ENCODE results near the gene POLR2E. TPM values are rescaled to one million over a fixed set of nuclear protein-coding genes. Genes with fewer than 3 reads are reported as not detected.

Gene POLR2E
- polyA plus RNA-seq, 1 of the 3 experiments (the other 2 are of a cell fraction), result 283 TPM

DNA sequence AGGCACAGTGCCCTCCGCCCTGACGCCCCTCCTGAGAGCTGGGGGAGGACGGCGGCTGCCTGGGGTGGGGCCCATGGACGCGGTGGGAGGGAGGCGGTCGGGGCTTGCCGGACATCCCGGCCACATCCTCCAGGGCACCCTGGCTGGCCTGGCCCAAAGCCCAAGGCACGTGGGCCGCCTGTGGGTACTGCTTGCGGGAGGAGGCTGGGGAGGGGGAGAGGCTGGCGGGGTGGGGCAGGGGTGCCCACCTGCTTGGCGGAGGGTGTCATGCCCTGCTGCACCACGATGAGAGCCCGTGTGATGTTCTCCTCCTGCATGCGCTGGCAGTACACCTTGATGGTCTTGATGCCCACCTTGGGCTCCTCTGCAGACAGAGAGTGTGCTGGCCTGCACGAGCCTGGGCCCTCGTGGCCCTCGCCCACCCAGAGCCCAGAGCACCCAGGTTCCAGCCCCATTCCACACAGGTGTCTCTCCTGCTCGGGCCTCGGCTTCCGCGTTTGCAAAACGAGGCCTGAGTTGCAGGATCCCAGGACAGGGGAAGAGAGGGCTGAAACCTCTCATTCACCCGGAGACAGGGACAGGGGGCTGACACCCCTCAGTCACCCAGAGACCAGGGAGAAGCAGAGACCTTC, 3.5 kb downstream of the POLR2E start:
- no peak for DNase-seq
- Histone ChIP-seq H3K79me2 (ENCODE audit: insufficient read depth) (peaks cover 26% of the 10 kb centered on the region), H3K9me3 (no peaks in the 10 kb centered on the region), H3F3A (replicated peaks; ENCODE audit: insufficient read depth) (peaks cover 10% of the 10 kb centered on the region), H3K27ac (ENCODE audit: low read depth in 2 of 2, low read length in 1 of 2) (no peak overlapping the region), H3K9ac (no peak overlapping the region), H3K9me2 (no peaks in the 10 kb centered on the region), H4K20me1 (ENCODE audit: insufficient read depth) (peaks cover 19% of the 10 kb centered on the region), H3K4me1 (ENCODE audit: control insufficient read depth in 1 of 2, insufficient read depth in 2 of 2, low read depth in 1 of 2, low read length in 1 of 2) (peaks cover 9 to 14% of the 10 kb centered on the region in 2 experiments; a peak in 2 of 4 replicates), H3K4me3 (ENCODE audit: low read depth in 2 of 2, low read length in 1 of 2) (no peak overlapping the region), H2AFZ (ENCODE audit: low read depth) (no peak overlapping the region), H3K36me3 (replicated peaks in 1 of 2; ENCODE audit: control insufficient read depth in 1 of 2, insufficient read depth in 2 of 2, low read length in 1 of 2) (peaks cover 0 to 26% of the 10 kb centered on the region in 2 experiments), H3K4me2 (no peak overlapping the region), H3K27me3 (ENCODE audit: insufficient read depth) (no peaks in the 10 kb centered on the region)
- TF ChIP-seq, protein P1, sequence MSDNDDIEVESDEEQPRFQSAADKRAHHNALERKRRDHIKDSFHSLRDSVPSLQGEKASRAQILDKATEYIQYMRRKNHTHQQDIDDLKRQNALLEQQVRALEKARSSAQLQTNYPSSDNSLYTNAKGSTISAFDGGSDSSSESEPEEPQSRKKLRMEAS (IDR thresholded peaks at IDR 0.05; ENCODE audit: low read depth), result no peak
- TF ChIP-seq SMC3 (IDR thresholded peaks at IDR 0.05; ENCODE audit: low read depth, low read length), result no peak
- no peak for TF ChIP-seq JUND (IDR thresholded peaks at IDR 0.05)
- TF ChIP-seq NFIC (IDR thresholded peaks at IDR 0.05; ENCODE audit: borderline replicate concordance), result no peak
- no peak for TF ChIP-seq YY1 (IDR thresholded peaks at IDR 0.05; ENCODE audit: low read depth)
- TF ChIP-seq MEF2A (IDR thresholded peaks at IDR 0.05; ENCODE audit: borderline replicate concordance, low read depth), result no peak
- no peak for TF ChIP-seq ELF1 (IDR thresholded peaks at IDR 0.05)
- no peak for TF ChIP-seq GATA2 (CRISPR knock-in tag; IDR thresholded peaks at IDR 0.05)
- no peak for TF ChIP-seq RXRA (IDR thresholded peaks at IDR 0.05; ENCODE audit: borderline replicate concordance, low read depth)
- no peak for TF ChIP-seq EZH2phosphoT487 (IDR thresholded peaks at IDR 0.05; ENCODE audit: borderline replicate concordance, low read depth)
- TF ChIP-seq TAF1 (IDR thresholded peaks at IDR 0.05; ENCODE audit: borderline replicate concordance, low read depth, low read length), result no peak
- TF ChIP-seq TEAD4 (IDR thresholded peaks at IDR 0.05; ENCODE audit: borderline replicate concordance, insufficient read depth), result no peak
- TF ChIP-seq, protein P2, sequence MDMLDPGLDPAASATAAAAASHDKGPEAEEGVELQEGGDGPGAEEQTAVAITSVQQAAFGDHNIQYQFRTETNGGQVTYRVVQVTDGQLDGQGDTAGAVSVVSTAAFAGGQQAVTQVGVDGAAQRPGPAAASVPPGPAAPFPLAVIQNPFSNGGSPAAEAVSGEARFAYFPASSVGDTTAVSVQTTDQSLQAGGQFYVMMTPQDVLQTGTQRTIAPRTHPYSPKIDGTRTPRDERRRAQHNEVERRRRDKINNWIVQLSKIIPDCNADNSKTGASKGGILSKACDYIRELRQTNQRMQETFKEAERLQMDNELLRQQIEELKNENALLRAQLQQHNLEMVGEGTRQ (IDR thresholded peaks at IDR 0.05; ENCODE audit: borderline replicate concordance, low read depth, low read length), result no peak
- TF ChIP-seq, protein P3, sequence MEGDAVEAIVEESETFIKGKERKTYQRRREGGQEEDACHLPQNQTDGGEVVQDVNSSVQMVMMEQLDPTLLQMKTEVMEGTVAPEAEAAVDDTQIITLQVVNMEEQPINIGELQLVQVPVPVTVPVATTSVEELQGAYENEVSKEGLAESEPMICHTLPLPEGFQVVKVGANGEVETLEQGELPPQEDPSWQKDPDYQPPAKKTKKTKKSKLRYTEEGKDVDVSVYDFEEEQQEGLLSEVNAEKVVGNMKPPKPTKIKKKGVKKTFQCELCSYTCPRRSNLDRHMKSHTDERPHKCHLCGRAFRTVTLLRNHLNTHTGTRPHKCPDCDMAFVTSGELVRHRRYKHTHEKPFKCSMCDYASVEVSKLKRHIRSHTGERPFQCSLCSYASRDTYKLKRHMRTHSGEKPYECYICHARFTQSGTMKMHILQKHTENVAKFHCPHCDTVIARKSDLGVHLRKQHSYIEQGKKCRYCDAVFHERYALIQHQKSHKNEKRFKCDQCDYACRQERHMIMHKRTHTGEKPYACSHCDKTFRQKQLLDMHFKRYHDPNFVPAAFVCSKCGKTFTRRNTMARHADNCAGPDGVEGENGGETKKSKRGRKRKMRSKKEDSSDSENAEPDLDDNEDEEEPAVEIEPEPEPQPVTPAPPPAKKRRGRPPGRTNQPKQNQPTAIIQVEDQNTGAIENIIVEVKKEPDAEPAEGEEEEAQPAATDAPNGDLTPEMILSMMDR (IDR thresholded peaks at IDR 0.05), result no peak
- TF ChIP-seq FOXM1 (IDR thresholded peaks at IDR 0.05; ENCODE audit: low read depth), result no peak
- TF ChIP-seq RAD21 (IDR thresholded peaks at IDR 0.05; ENCODE audit: low read length), result no peak
- no peak for TF ChIP-seq MXI1 (IDR thresholded peaks at IDR 0.05; ENCODE audit: low read depth, low read length)
- TF ChIP-seq FOSL2 (IDR thresholded peaks at IDR 0.05; ENCODE audit: borderline replicate concordance, low read depth), result no peak
- no peak for TF ChIP-seq RCOR1 (IDR thresholded peaks at IDR 0.05; ENCODE audit: low read length)
- TF ChIP-seq POLR2AphosphoS5 (IDR thresholded peaks at IDR 0.05; ENCODE audit: low read depth, low read length), result no peak
- ChIA-PET POLR2A (no interaction called here), CTCF (interaction anchor here (4.1 kb wide), 1 partner anchor 21 kb away, joined by 16 read pairs; no protein-coding TSS in a partner anchor)
- 97% methylated on average over 6 of the region's 27 CpGs for WGBS (ENCODE audit: low lambda C conversion rate)
